ENCODE results near the gene APH1A.
"Not testable (repeated sequence)": the region's sequence is repeated elsewhere in the genome, so short reads cannot be mapped to it uniquely, and the experiment has no call there.

The APH1A gene

DNA sequence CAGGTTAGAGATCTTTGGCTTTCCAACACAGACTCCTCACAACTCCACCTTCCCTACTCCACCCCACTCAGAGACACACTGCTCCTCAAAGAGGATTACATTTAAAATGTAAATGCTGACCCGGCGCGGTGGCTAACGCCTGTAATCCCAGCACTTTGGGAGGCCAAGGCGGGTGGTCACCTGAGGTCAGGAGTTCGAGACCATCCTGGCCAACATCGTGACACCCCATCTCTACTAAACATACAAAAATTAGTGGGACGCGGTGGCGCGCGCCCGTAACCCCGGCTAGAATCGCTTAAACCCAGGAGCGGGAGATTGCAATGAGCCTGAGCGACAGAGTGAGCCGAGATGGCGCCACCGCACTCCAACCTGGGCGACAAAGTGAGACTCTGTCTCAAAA lies 31.1 kb downstream of the APH1A start:
- Histone ChIP-seq H3K27ac (ENCODE audit: low read depth, low read length) (no peak overlapping the region), H3K9ac (ENCODE audit: low read length) (no peak overlapping the region), H3K36me3 (ENCODE audit: insufficient read depth, low read length) (no peaks in the 10 kb centered on the region), H3K9me3 (ENCODE audit: low read length) (no peaks in the 10 kb centered on the region), H3K4me1 (ENCODE audit: insufficient read depth, low read length) (peaks cover 14% of the 10 kb centered on the region), H3K27me3 (ENCODE audit: control insufficient read depth in 1 of 2, insufficient read depth in 2 of 2, low read length in 2 of 2) (no peaks in the 10 kb centered on the region), H3K4me3 (ENCODE audit: low read depth in 1 of 2, low read length in 2 of 2) (no peak overlapping the region)

DNA sequence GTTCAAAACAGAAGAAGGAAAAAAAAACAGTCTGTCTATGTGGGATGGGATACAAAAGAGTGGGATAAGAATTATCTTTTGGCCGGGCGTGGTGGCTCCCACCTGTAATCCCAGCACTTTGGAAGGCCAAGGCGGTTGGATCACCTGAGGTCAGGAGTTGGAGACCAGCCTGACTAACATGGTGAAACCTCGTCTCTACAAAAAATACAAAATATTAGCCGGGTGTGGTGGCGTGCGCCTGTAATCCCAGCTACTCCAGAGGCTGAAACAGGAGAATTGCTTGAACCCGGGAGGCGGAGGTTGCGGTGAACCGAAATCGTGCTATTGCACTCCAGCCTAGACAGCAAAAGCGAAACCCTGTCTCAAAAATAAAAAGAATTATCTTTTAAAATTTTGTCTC lies 31.6 kb downstream of the APH1A start:
- H3K4me1 ChIP-seq (ENCODE audit: insufficient read depth, low read length): peaks cover 14% of the 10 kb centered on the region
- H3K27ac ChIP-seq (ENCODE audit: low read depth, low read length); H3K9ac ChIP-seq (ENCODE audit: low read length); H3K9me3 ChIP-seq (ENCODE audit: low read length); H3K27me3 ChIP-seq (ENCODE audit: control insufficient read depth in 1 of 2, insufficient read depth in 2 of 2, low read length in 2 of 2); H3K36me3 ChIP-seq (ENCODE audit: insufficient read depth, low read length); H3K4me3 ChIP-seq (ENCODE audit: low read depth in 1 of 2, low read length in 2 of 2): not testable (repeated sequence)

DNA sequence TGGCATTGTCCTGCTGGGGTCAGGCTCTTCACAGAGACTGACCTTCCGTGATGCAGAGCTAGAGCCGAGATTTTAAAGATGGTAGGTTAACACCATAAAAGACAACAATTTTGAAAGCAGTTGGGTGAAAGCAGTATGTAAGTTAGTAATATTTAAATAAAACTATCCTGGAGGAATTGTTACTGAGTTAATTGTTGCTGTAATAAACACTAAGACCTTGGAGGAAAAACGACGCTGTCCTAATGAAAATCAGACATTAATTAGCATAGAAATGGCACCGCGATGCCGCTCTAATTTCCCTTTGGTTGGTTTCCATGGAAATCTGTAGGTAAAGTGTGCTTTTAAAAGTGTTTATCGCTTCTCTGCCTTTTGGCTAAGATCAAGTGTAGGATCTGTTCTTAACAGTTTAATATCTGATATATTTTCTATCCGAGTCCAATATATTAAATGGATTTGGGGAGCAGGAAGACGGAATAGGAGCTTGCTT lies 32.2 kb downstream of the APH1A start:
- Histone ChIP-seq H3K4me1 (ENCODE audit: insufficient read depth, low read length) (peaks cover 14% of the 10 kb centered on the region), H3K4me3 (ENCODE audit: low read depth in 1 of 2, low read length in 2 of 2) (peak overlapping the region; percentile 46 to 88), H3K27me3 (ENCODE audit: control insufficient read depth in 1 of 2, insufficient read depth in 2 of 2, low read length in 2 of 2) (no peaks in the 10 kb centered on the region), H3K27ac (ENCODE audit: low read depth, low read length) (peak overlapping the region; percentile 12), H3K9ac (ENCODE audit: low read length) (peak overlapping the region; percentile 96), H3K9me3 (ENCODE audit: low read length) (no peaks in the 10 kb centered on the region), H3K36me3 (ENCODE audit: insufficient read depth, low read length) (no peaks in the 10 kb centered on the region)

DNA sequence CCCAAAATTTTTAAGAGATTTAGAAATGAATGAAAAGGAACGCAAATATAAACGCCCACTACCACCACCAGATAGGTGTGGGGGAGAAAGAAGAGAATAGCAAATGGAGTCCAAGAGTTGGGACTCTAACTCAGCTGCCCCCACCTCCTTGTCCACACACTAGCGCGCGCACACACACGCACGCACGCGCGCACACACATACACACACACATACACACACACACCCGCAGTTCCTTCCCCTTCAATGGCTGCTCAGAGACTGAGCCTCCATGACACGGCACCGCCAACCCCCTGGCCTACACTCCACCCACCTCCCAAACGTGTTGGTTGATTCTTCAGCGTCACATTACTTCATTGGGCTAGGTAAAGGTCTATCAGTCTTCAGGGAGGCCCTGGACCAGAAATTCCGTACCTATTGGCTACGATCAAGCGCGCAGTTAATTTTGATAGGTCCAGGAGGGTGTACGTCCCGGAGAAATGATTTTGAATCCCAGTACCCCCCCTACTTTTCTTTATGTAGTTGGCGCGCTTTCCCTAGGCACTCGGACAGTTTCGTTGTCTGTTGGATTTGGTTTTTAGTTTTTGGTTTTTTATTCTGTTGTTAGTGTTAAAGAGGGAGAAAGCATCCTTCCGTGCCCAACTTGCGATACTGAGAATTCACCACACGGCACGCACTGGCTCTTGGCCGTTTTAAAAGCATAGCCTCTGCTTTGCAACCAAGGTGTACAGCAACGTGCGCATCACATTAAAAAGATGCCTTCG lies 32.8 kb downstream of the APH1A start, which contains the start of gene ANP32E:
Gene ANP32E (minus strand): TSS at position 261 of the 762 bp plus-strand sequence. CDS start 326 bp downstream, outside the sequence.
- Histone ChIP-seq H3K9me3 (ENCODE audit: low read length) (no peaks in the 10 kb centered on the region), H3K27me3 (ENCODE audit: control insufficient read depth in 1 of 2, insufficient read depth in 2 of 2, low read length in 2 of 2) (no peaks in the 10 kb centered on the region), H3K9ac (ENCODE audit: low read length) (peak within 1 kb of the TSS; percentile 96), H3K27ac (ENCODE audit: low read depth, low read length) (peak within 1 kb of the TSS; percentile 99), H3K4me1 (ENCODE audit: insufficient read depth, low read length) (peaks cover 14% of the 10 kb centered on the region), H3K36me3 (ENCODE audit: insufficient read depth, low read length) (no peaks in the 10 kb centered on the region), H3K4me3 (ENCODE audit: low read depth in 1 of 2, low read length in 2 of 2) (peak within 1 kb of the TSS; percentile 88 to 97)

DNA sequence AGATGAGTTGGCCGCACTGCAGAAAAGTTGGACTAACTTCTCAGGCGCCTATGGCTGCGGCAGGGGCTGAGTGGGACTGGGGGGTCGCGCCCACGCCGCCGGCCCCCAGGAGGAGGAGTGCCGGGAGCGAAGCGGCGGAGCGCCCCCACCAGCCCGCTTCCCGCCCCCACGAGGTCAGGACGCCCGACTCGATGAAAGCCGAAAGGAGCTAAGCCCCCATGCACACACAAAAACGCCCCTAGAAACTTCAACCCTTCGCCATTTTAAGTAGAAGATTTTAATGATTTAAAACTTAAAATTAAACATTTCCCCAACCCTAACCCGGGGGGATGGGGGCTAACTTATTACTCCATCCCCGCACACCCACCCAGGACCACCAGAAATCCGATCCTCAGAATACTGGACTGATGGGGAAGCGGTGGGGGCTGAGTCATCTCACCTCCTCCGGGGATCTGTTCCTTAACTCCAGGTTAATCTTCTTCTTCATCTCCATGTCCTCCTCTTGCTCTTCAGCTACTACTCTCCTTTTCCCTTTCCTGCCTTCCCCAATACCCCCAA lies 33.4 kb downstream of the APH1A start:
- H3K4me1 ChIP-seq (ENCODE audit: insufficient read depth, low read length): peaks cover 14% of the 10 kb centered on the region
- H3K4me3 ChIP-seq (ENCODE audit: low read depth in 1 of 2, low read length in 2 of 2): peak overlapping the region; percentile 88 to 97
- H3K36me3 ChIP-seq (ENCODE audit: insufficient read depth, low read length): no peaks in the 10 kb centered on the region
- no peaks in the 10 kb centered on the region for H3K27me3 ChIP-seq (ENCODE audit: control insufficient read depth in 1 of 2, insufficient read depth in 2 of 2, low read length in 2 of 2)
- peak overlapping the region; percentile 96 for H3K9ac ChIP-seq (ENCODE audit: low read length)
- H3K9me3 ChIP-seq (ENCODE audit: low read length): no peaks in the 10 kb centered on the region
- peak overlapping the region; percentile 99 for H3K27ac ChIP-seq (ENCODE audit: low read depth, low read length)

DNA sequence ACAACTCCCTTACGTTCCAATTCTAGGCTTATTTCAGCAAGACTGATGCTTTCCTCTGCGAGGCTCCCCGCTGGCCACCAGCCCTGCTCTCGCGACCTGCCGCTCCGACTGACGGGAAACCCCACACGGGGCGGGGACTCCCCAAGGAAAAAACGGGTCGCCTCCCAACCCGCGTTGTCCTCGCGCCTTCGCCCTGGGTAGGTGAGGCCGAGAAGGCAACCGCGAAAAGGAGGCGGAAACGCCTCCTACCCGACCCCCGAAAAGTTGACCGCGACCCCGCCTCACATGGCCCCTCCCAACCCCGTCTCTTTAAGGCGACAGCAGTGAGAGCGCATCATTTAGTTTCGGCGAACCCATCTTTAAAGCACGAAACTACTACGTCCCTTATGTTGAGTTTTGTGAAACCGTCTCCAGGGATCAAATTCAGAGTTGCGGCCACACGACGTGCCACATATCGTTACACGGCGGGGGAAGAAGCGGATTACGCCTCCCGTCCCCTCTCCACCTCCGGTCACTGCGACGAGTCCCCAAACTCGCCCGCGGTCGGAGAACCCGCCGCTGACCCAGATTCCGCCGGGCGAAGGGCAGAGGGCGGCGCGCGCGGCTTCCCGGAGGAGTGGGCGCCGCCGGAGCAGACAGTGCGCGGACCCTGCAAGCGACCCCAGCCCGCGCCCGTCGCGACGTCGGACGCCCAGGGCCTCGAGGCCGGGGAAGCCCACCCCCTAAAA lies 34.1 kb downstream of the APH1A start:
- H3K4me3 ChIP-seq (ENCODE audit: low read depth in 1 of 2, low read length in 2 of 2): peak overlapping the region; percentile 88 to 97
- peaks cover 14% of the 10 kb centered on the region for H3K4me1 ChIP-seq (ENCODE audit: insufficient read depth, low read length)
- peak overlapping the region; percentile 99 for H3K27ac ChIP-seq (ENCODE audit: low read depth, low read length)
- peak overlapping the region; percentile 96 for H3K9ac ChIP-seq (ENCODE audit: low read length)
- H3K36me3 ChIP-seq (ENCODE audit: insufficient read depth, low read length): no peaks in the 10 kb centered on the region
- H3K27me3 ChIP-seq (ENCODE audit: control insufficient read depth in 1 of 2, insufficient read depth in 2 of 2, low read length in 2 of 2): no peaks in the 10 kb centered on the region
- no peaks in the 10 kb centered on the region for H3K9me3 ChIP-seq (ENCODE audit: low read length)

DNA sequence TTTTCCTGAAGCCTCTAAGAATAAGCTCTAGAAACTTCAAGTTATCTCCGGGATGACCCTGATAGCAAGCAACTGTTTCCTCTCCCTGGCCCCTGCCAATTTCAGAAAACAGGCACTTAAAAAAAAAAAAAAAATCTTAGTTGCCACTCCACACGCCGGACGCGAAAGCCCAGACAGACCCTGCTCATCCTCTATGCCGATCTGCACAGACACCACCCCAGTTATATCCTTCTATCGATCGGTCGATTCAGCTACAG lies 34.6 kb downstream of the APH1A start:
- Histone ChIP-seq H3K9ac (ENCODE audit: low read length) (peak overlapping the region; percentile 96), H3K27ac (ENCODE audit: low read depth, low read length) (peak overlapping the region; percentile 99), H3K4me3 (ENCODE audit: low read depth in 1 of 2, low read length in 2 of 2) (peak overlapping the region; percentile 88 to 97), H3K9me3 (ENCODE audit: low read length) (no peaks in the 10 kb centered on the region), H3K27me3 (ENCODE audit: control insufficient read depth in 1 of 2, insufficient read depth in 2 of 2, low read length in 2 of 2) (no peaks in the 10 kb centered on the region), H3K4me1 (ENCODE audit: insufficient read depth, low read length) (peaks cover 14% of the 10 kb centered on the region), H3K36me3 (ENCODE audit: insufficient read depth, low read length) (no peaks in the 10 kb centered on the region)

DNA sequence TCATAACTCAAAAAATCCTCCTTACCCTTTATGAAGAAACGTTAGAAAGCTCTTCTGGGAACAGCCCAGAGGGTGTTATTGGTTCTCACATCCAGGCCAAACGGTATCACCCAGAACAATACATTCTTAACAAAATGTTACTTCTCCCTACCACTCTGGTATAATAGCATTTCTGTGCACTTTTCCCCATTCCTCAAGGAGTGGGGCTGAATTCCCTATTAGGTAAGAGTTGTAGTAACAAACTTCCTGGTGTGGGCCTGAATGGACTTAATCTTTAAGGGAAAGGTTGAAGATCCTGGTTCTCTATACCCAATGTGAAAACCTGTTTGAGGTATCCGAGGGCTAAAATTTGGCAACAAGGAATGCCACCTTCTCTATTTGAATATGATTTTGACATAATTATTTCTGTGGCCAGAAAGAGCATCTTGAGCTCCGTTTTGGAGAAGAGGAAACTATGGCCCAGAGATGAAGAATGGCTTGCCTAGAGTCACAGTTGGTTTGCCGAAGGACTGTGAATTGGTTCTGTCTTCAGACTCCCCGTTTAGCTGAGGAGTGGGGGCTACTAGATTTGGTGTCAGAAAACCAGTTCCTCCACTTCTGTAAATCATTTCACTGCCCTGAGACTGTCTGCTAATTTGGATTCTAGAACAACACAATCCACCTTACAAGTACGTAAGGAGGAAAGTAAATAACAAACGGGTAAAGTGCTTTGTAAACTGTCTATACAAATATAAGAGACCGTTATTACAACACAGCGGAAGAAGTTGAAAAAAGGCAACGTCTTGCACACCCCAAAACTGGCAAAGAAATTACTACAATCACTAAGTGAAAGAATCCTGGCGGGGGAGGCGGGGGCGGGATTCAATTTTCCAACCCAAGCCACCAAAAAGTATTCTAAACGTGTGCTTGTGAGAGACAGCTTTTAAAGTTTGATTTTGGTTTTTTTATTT lies 35.2 kb downstream of the APH1A start:
- peaks cover 14% of the 10 kb centered on the region for H3K4me1 ChIP-seq (ENCODE audit: insufficient read depth, low read length)
- no peaks in the 10 kb centered on the region for H3K27me3 ChIP-seq (ENCODE audit: control insufficient read depth in 1 of 2, insufficient read depth in 2 of 2, low read length in 2 of 2)
- H3K4me3 ChIP-seq (ENCODE audit: low read depth in 1 of 2, low read length in 2 of 2): peak overlapping the region in 1 of 2 donors; percentile 88
- H3K27ac ChIP-seq (ENCODE audit: low read depth, low read length): peak overlapping the region; percentile 99
- H3K9me3 ChIP-seq (ENCODE audit: low read length): no peaks in the 10 kb centered on the region
- no peaks in the 10 kb centered on the region for H3K36me3 ChIP-seq (ENCODE audit: insufficient read depth, low read length)
- peak overlapping the region; percentile 96 for H3K9ac ChIP-seq (ENCODE audit: low read length)

DNA sequence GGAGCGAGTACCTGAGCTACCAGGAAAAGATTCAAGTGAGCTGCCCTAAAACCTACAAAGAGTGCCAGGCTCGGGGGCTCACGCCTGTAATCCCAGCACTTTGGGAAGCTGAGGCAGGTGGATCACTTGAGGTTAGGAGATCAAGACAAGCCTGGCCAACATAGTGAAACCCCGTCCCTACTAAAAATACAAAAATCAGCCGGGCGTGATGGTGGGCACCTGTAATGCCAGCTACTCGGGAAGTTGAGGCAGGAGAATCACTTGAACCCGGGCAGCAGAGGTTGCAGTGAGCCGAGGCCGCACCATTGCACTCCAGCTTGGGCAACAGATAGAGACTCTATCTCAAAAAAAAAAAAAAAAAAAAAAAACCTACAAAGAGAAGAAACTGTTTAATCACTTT lies 35.9 kb downstream of the APH1A start:
- not testable (repeated sequence) for H3K27ac ChIP-seq (ENCODE audit: low read depth, low read length); H3K36me3 ChIP-seq (ENCODE audit: insufficient read depth, low read length); H3K4me3 ChIP-seq (ENCODE audit: low read depth in 1 of 2, low read length in 2 of 2); H3K9me3 ChIP-seq (ENCODE audit: low read length); H3K9ac ChIP-seq (ENCODE audit: low read length); H3K27me3 ChIP-seq (ENCODE audit: control insufficient read depth in 1 of 2, insufficient read depth in 2 of 2, low read length in 2 of 2)
- peaks cover 14% of the 10 kb centered on the region for H3K4me1 ChIP-seq (ENCODE audit: insufficient read depth, low read length)

DNA sequence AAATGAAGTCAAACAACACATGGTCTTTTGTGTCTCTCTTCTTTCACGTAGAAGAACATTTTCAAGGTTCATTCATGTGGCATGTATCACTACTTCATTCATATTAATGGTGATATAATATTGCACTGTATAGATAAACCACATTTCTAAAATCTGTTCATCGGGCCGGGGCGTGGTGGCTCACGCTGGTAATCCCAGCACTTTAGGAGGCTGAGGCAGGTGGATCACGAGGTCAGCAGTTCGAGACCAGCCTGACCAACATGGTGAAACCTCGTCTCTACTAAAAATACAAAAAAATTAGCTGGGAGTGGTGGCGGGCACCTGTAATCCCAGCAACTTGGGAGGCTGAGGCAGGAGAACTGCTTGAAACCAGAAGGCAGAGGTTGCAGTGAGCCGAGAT lies 40.6 kb downstream of the APH1A start:
- not testable (repeated sequence) for H3K27me3 ChIP-seq (ENCODE audit: control insufficient read depth in 1 of 2, insufficient read depth in 2 of 2, low read length in 2 of 2); H3K4me1 ChIP-seq (ENCODE audit: insufficient read depth, low read length); H3K4me3 ChIP-seq (ENCODE audit: low read depth in 1 of 2, low read length in 2 of 2); H3K9ac ChIP-seq (ENCODE audit: low read length); H3K27ac ChIP-seq (ENCODE audit: low read depth, low read length); H3K9me3 ChIP-seq (ENCODE audit: low read length)
- peaks cover 21% of the 10 kb centered on the region for H3K36me3 ChIP-seq (ENCODE audit: insufficient read depth, low read length)

DNA sequence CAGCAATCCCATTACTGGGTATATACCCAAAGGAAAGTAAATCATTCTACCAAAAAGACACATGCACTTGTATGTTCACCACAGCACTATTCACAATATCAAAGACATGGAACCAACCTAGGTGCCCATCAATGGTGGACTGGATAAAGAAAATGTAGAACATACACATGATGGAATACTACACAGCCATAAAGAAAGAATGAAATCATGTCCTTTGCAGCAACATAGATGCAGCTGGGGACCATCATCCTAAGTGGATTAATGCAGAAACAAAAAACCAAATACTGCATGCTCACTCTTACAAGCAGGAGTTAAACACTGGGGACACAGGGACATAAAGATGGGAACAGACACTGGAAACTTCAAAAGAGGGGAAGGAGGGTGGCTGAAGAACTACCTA lies 41.6 kb downstream of the APH1A start:
- no peak overlapping the region for H3K4me3 ChIP-seq (ENCODE audit: low read depth in 1 of 2, low read length in 2 of 2)
- no peaks in the 10 kb centered on the region for H3K4me1 ChIP-seq (ENCODE audit: insufficient read depth, low read length)
- no peaks in the 10 kb centered on the region for H3K27me3 ChIP-seq (ENCODE audit: control insufficient read depth in 1 of 2, insufficient read depth in 2 of 2, low read length in 2 of 2)
- H3K27ac ChIP-seq (ENCODE audit: low read depth, low read length): no peak overlapping the region
- H3K9ac ChIP-seq (ENCODE audit: low read length): no peak overlapping the region
- peaks cover 21% of the 10 kb centered on the region for H3K36me3 ChIP-seq (ENCODE audit: insufficient read depth, low read length)
- H3K9me3 ChIP-seq (ENCODE audit: low read length): no peaks in the 10 kb centered on the region

Data from muscle layer of colon (tissue), 2 donors.